Colonic mucosa (tissue), 4 donors: Measurements from ENCODE around the gene RBM3. TPM values are rescaled to one million over a fixed set of nuclear protein-coding genes. Genes with fewer than 3 reads are reported as not detected.

Experiments used
- DNase-seq: peaks from one replicate; pipeline ENCODE4 v3.0.0-alpha.2; 2020
- H3K27ac ChIP-seq: fragments of 200-600 bp; one replicate; pipeline ENCODE4 v1.8.0; 2021
- H3K27me3 ChIP-seq: fragments of 200-600 bp; one replicate; pipeline ENCODE4 v1.8.0; 2021
- H3K36me3 ChIP-seq: fragments of 200-600 bp; one replicate; pipeline ENCODE4 v1.8.0; 2021
- H3K4me1 ChIP-seq: fragments of 200-600 bp; one replicate; pipeline ENCODE4 v1.8.0; 2021; ENCODE audit warnings: mild to moderate bottlenecking
- H3K4me3 ChIP-seq: fragments of 200-600 bp; one replicate; pipeline ENCODE4 v1.8.0; 2021
- H3K9ac ChIP-seq, 2 donors: one replicate each; pipeline ENCODE4 v1.7.0; 2013; ENCODE audit warnings: control low read depth in 2 of 2, low read depth in 2 of 2, low read length in 2 of 2
- H3K9me3 ChIP-seq: fragments of 200-600 bp; one replicate; pipeline ENCODE4 v1.8.0; 2021
- intact Hi-C: fragments of 100-400 bp; cut with DNase I; formaldehyde crosslinking; loops from one replicate; pipeline ENCODE4 v1.14.1; 2022
- total RNA-seq, 2 donors: library from RNA; stranded (reverse); fragmentation: NEBNext Ultra II Directional in 1 of 2; extraction: Animal tissue kit (Norgen Biotek cat#: 25700) in 1 of 2; gene quantifications; one replicate each; pipeline ENCODE4 v1.2.1, GENCODE V29; 2021
- TF ChIP-seq, protein P1 (sequence below): fragments of 200-600 bp; IDR thresholded peaks from one replicate; pipeline ENCODE4 v1.8.0; 2022; ENCODE audit warnings: antibody characterized with exemption, mild to moderate bottlenecking
- donor health status: healthy.
- donor health status: DM: no; HTN: no; CAD: no.
- donor health status: DM: no; HTN: no; CAD: no.

RBM3 gene
- total RNA-seq, 2 donors from 2014 or later: 92.1 to 175 TPM

DNA sequence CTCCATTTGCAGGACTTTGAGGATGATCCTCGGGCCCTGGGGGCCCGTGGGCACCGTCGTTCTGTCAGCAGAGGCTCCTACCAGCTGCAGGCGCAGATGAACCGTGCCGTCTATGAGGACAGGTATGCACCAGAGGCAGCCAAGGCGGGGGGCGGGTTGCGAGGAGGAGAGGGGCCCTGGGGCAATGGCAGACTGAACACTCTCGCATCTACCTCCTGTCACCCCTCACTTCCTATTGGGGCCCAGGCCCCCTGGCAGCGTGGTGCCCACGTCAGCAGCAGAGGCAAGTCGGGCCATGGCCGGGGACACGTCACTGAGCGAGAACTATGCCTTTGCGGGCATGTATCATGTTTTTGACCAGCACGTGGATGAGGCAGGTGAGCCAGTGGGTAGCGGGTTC lies 25.1 kb downstream of the RBM3 start:
- Histone ChIP-seq H3K9me3 (no peaks in the 10 kb centered on the region), H3K4me1 (no peaks in the 10 kb centered on the region), H3K27ac (no peak overlapping the region), H3K4me3 (no peak overlapping the region), H3K36me3 (no peaks in the 10 kb centered on the region), H3K27me3 (no peaks in the 10 kb centered on the region), H3K9ac (no peak overlapping the region)
- intact Hi-C loops: no loop called here
- no peak for DNase-seq
- TF ChIP-seq, protein P1, sequence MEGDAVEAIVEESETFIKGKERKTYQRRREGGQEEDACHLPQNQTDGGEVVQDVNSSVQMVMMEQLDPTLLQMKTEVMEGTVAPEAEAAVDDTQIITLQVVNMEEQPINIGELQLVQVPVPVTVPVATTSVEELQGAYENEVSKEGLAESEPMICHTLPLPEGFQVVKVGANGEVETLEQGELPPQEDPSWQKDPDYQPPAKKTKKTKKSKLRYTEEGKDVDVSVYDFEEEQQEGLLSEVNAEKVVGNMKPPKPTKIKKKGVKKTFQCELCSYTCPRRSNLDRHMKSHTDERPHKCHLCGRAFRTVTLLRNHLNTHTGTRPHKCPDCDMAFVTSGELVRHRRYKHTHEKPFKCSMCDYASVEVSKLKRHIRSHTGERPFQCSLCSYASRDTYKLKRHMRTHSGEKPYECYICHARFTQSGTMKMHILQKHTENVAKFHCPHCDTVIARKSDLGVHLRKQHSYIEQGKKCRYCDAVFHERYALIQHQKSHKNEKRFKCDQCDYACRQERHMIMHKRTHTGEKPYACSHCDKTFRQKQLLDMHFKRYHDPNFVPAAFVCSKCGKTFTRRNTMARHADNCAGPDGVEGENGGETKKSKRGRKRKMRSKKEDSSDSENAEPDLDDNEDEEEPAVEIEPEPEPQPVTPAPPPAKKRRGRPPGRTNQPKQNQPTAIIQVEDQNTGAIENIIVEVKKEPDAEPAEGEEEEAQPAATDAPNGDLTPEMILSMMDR: no peak

- TF ChIP-seq, protein P1: no peak
- intact Hi-C loops: no loop called here
These were observed 25.9 kb downstream of the RBM3 start for GRCh38 chrX:48600226-48600625.

DNA sequence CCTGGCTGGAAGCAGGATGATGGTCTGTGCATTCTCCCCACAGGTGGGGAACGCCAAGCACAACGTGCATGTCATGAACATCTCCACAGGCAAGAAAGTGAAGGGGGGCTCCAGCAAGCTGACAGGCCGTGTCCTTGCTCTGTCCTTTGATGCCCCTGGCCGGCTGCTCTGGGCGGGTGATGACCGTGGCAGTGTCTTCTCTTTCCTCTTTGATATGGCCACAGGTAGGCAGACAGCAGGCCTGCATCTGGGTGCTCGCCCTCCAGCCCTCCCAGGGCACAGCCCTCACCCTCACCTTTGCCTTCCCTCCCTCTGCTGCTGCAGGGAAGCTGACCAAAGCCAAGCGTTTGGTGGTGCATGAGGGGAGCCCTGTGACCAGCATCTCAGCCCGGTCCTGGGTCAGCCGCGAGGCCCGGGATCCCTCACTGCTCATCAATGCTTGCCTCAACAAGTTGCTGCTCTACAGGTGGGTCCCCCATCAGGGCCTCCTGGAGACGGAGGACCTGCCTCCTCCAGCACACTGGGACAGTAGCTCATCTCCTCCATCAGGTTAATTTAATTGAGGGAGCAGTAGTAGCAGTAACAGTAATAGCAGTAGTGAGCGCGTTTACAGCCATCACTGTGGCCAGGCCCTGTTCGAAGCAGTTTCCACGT lies 27.6 kb downstream of the RBM3 start:
- Histone ChIP-seq H3K27me3 (no peaks in the 10 kb centered on the region), H3K36me3 (no peaks in the 10 kb centered on the region), H3K4me1 (no peaks in the 10 kb centered on the region), H3K4me3 (no peak overlapping the region), H3K27ac (no peak overlapping the region), H3K9me3 (no peaks in the 10 kb centered on the region), H3K9ac (no peak overlapping the region)
- intact Hi-C loops: no loop called here
- TF ChIP-seq, protein P1: no peak
- no peak for DNase-seq

More at GRCh38 chrX:48600226-48600625, 25.9 kb downstream of the RBM3 start:
- H3K9me3 ChIP-seq: no peaks in the 10 kb centered on the region
- H3K27me3 ChIP-seq: no peaks in the 10 kb centered on the region
- no peak overlapping the region for H3K27ac ChIP-seq
- no peaks in the 10 kb centered on the region for H3K4me1 ChIP-seq
- no peak for DNase-seq
- no peaks in the 10 kb centered on the region for H3K36me3 ChIP-seq
- no peak overlapping the region for H3K9ac ChIP-seq
- H3K4me3 ChIP-seq: no peak overlapping the region

DNA sequence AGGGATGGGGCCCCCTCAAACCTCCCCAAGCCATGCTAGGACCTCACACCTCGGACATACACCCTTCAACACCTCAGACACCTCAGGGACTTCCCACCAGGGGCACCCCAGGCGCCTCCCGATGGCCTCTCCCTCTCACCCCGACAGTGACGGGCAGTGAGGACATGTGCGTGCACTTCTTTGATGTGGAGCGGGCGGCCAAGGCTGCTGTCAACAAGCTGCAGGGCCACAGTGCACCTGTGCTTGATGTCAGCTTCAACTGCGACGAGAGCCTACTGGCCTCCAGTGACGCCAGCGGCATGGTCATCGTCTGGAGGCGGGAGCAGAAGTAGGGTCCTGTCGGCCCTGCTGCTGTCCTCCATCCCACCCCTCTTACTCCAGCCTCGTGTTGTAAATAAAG lies 30.4 kb downstream of the RBM3 start:
- intact Hi-C loops: no loop called here
- H3K36me3 ChIP-seq: no peaks in the 10 kb centered on the region
- DNase-seq: no peak

DNA sequence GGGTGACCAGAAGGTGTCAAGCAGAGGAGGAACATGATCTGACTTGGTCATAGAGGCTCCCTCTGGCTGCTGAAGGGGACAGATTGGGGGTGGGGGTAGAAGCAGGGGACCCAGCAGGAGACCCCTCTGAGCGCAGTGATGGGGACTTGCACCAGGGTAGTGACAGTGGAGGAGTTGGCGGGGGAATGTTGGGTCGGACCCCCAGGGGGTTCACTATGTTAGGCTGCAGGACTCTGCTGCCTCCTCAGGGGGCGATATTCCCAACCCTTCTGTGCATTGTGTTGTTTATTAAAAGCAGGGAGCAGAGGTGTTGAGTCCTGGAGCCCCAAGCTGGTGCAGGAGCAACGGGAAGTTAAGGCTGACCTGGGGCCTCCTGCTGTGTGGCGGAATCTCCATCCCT lies 31.8 kb downstream of the RBM3 start:
- Histone ChIP-seq H3K27ac (no peak overlapping the region), H3K9me3 (no peaks in the 10 kb centered on the region), H3K9ac (no peak overlapping the region), H3K36me3 (no peaks in the 10 kb centered on the region), H3K4me3 (no peak overlapping the region), H3K27me3 (no peaks in the 10 kb centered on the region), H3K4me1 (no peaks in the 10 kb centered on the region)
- TF ChIP-seq, protein P1: no peak
- intact Hi-C loops: no loop called here
- DNase-seq: no peak

More for the DNA sequence above, 30.4 kb downstream of the RBM3 start:
- TF ChIP-seq, protein P1: no peak
- H3K4me1 ChIP-seq: no peaks in the 10 kb centered on the region
- H3K9me3 ChIP-seq: no peaks in the 10 kb centered on the region
- no peak overlapping the region for H3K27ac ChIP-seq
- H3K27me3 ChIP-seq: no peaks in the 10 kb centered on the region
- H3K4me3 ChIP-seq: no peak overlapping the region
- H3K9ac ChIP-seq: no peak overlapping the region
